Measurements from ENCODE around the gene COL23A1.

COL23A1 gene

GRCh38 chr5:178532236-178532635 is 58.0 kb downstream of the COL23A1 start:
- no peak for DNase-seq (ENCODE audit: low read depth)

DNA sequence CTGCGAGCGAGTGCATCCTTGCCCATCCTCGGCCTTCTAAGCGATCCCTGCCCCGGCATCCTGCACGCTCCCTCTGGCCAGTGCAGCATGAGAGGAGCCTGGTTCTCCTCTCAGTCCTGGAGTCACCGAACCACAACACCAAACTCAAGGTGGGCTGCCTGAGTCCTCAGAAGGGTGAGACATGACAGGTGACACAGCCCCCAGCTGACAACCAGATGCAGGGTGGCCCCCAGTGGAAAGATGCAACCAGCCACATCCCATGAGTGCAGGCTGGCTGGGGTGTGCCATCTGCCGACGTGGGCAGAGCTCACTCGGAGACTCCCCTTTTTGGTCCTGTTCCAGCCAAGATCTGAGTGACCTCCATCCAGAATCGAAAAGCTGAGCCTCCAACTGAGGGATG is 58.4 kb downstream of the COL23A1 start:
- DNase-seq (ENCODE audit: low read depth) = no peak

DNA sequence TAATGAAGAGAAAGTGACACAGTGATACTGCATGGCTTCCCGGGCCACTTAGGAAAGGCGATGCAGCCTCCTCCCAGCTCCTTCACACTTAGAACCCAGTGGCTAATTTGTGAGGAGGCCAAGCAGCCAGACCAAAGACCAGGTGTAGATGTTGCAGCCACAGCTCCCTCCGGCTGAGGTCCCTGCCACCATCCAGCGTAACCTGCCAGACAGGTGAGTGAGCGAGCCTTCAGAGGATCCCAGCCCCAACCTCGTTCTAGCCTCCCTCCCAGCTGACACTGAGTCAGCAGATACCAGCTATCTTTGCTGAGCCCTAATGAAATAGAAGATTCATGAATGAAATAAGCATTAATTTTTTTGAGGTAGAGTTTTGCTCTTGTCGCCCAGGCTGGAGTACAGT is 59.7 kb downstream of the COL23A1 start:
- no peak for DNase-seq (ENCODE audit: low read depth)

GRCh38 chr5:178529080-178529479 is 61.1 kb downstream of the COL23A1 start:
- no peak for DNase-seq (ENCODE audit: low read depth)

DNA sequence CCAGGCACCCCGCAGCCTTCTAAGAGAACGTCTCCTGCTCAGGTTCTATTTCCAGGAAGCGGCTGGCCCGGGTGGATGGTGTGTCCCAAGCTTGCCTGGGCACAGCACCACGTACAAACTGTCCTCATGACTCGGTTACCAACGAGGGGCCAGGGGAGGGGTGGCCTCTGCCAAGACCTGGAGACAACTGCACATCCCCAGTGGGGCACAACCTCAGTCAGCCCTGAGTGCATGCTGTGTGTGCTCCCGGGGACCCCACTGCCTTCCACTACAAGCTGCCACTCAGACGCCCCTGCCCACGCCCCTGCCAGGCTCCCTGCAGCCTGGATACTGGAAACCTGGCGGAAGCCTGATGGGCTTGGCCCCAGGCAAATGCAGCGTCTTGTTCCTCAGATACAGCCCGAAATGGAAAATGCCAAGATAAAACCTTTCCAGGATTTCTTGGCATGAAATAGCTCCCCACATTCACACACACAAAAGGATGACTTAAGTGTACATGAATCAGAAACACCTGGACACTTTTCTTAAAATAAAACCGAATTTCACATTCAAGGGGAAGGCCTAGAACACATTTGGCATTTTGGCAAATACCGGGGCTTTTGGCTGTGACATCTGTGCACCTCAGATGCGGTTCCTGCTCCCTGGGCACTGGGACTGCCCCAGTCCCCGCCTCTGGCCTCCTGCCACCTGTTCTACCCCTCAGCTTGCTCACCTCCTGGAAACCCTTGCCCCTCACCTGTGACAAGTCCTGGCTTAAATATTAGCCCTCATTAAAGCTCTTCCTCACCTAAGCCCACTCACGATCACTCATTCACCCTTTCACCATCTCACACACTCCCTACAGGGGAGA is 62.5 kb downstream of the COL23A1 start:
- DNase-seq (ENCODE audit: low read depth) = no peak

DNA sequence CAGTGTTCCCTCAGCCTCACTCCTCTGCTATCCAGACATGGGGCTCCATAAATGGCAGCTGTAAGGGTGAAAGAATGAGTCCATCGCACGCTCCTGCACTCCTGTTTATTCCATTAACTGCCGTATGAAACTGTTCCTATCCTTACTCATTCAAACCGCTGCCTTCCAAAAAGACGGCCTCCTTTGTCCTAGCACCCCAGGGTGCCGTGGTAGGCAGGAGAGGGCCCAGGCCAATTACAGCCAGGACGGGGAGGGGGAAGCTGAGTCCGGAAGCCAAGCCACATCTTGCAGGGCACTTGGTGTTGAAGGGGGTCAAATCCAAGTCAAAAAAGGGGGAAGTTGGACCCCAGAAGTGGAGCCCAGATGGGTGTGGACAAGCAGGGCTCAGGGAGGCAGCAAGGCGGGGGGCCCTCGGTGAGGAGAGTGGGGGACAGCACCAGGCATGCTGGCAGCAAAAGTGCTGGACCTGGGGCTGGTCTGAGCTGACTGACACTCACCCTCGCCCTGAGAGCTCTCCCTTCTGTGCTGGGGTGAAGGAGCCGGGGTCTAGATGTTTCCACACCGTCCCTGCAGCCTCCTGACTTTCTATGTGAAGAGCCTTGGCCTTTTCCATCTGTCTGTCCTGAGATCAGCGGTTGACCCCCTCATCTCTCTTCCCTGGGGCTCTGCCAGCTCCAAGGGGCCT is 63.3 kb downstream of the COL23A1 start:
- no peak for DNase-seq (ENCODE audit: low read depth)

GRCh38 chr5:178525906-178526732 is 64.1 kb downstream of the COL23A1 start:
- no peak for DNase-seq (ENCODE audit: low read depth)

- DNase-seq (ENCODE audit: low read depth) = no peak
Observed at GRCh38 chr5:178524093-178524882, 65.9 kb downstream of the COL23A1 start.

DNA sequence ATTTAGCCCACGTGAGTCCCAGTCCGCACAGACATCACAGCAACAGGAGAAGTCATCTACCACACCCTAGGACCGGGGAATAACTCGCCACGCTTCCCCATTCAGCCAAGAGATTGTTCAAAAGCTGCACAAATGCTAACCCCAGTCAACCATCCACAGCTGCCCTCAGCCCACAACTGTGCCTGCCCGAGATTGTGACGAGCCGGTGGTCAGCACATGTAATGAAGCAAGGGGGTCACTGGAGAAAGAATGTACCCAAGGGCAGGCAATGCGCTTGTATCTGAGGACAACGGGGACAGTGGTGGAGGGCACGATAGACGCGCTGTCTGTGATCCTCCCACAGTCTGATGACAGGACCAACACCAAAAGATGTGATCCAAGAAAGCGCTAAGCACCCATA is 67.8 kb downstream of the COL23A1 start:
- no peak for DNase-seq (ENCODE audit: low read depth)

DNA sequence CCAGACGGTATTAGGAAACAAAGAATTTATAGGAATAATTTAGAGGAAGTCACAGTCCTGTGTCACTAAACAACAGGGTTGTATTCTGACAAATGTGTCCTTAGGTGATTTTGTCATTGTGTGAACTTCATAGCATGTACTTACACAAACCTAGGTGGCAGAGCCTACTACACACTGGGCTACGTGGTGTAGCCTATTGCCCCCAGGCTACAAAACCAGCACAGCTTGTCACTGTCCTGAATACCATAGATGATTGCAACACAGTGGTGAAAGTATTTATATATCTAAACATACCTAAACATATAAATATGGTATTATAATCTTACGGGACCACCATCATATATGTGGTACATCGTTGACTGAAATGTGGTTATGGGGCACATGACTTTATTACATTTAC is 69.3 kb downstream of the COL23A1 start:
- no peak for DNase-seq (ENCODE audit: low read depth)

- DNase-seq (ENCODE audit: low read depth) = no peak
Observed at GRCh38 chr5:178519804-178520203, 70.4 kb downstream of the COL23A1 start.

DNA sequence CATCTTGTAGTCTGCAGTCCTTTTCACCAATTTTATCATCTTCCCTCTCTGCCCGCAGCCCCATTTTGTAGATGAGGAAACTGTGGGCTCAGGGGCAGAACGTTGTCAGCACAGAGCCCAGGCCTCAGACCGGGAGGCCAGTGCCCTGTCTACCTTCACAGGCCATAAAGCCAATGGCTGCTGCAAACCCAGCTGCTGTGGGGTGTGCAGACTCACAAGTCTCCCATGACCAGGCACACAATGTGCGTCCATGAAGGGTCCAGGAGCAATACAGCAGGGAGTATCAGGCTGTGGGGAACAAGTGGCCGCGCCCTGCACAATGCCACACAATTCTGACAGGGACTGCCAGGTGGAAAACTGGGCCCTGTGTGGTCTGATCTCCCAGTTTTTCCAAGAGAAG is 71.0 kb downstream of the COL23A1 start:
- no peak for DNase-seq (ENCODE audit: low read depth)

DNA sequence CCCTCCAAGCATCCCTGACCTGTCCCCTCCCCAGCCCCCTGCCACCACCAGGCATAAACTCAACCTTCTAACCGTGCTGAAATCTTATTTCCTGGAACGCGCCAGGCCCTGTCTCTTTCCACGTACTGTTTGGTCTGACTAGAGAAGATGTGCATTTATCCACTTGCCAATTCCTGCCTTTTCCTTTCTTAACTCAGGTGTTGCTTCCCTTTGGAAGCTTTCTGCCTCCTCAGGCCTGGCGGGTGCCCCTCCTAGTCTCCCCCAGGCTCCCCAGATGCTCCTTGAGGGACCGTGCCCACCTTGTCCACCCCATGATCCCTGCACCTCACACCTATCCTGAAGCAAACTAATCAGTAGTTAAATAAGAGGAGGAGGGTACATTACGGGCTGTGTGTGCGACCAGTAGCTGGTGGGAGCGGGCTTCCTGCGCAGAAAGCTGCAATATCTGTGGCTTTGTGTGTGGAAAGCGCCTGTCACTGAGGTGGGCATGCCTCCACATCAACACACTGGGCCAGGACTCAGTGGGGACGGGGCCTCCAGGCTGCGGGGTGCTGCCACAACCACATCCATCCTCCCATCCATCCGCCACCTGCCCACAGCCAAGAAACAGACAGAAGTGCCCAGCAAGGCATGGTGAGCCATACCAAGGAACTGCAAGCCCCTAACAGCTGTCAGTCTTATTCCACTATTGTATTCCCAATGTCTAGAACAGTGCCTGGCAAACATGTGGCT is 73.5 kb downstream of the COL23A1 start:
- DNase-seq (ENCODE audit: low read depth) = no peak

DNA sequence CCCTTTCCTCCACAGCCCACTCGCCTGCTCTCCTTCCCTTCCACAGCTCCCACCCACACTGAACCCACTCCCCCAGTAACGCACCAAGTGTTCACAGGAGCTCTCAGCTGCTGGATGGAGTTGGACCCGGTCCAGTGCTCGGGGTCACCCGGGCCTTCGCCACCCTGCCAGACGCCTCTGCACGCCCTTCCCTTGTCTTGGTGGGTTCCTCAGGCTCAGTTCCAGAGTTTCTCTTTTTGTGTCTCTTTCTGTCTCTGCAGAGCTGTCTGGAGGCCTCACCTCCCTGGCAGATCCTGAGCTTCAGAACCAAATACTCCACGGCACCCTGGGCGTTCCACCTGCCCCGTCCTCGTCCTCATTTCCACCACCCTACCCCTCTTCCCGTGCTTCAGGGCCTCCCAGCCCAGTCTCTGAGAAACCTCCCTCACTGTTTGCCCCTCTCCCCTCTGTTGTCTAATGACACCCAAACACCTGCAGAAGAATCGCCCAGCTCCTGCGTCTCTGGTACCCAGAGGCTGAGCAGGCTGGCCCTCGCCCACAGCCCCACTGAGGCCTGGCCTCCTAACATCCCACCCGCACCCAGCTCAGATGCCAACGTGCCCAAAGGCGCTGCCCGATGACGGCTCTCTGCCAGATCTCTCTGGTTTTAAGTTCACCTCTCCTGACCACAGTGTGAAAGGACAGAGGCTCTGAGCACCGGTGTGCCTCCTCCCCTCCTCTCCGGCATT is 74.3 kb downstream of the COL23A1 start:
- no peak for DNase-seq (ENCODE audit: low read depth)

GRCh38 chr5:178514851-178515418 is 75.3 kb downstream of the COL23A1 start:
- no peak for DNase-seq (ENCODE audit: low read depth)

GRCh38 chr5:178511172-178511571 is 79.0 kb downstream of the COL23A1 start:
- no peak for DNase-seq (ENCODE audit: low read depth)

GRCh38 chr5:178509491-178510057 is 80.6 kb downstream of the COL23A1 start:
- DNase-seq (ENCODE audit: low read depth) = no peak

GRCh38 chr5:178507151-178507932 is 82.9 kb downstream of the COL23A1 start:
- DNase-seq (ENCODE audit: low read depth) = no peak
